ENCODE results near the gene REG1A.

Gene REG1A

DNA sequence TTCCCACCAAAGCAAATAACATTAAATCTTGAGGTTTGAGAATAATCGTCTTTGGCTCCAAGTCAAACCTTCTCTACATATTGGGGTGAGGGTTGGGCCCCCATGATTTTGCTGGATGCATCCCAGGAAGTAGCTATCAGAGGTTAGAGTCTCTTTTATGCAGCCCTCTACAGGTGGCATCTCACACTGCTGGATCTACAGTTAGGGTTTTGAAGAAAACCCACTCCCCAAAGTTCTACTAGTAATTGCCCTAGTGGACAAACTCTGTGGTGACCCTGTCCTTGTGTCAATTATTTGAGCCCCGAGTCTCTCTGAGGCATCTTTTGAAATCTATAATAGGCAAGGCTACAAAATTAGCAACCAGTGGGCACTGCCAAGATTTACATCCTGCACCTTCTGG lies 15.0 kb upstream of the REG1A start:
- DNase-seq (ENCODE audit: insufficient read length, low spot score) (no peak), FAIRE-seq (no peak)
- TF ChIP-seq, protein P1, sequence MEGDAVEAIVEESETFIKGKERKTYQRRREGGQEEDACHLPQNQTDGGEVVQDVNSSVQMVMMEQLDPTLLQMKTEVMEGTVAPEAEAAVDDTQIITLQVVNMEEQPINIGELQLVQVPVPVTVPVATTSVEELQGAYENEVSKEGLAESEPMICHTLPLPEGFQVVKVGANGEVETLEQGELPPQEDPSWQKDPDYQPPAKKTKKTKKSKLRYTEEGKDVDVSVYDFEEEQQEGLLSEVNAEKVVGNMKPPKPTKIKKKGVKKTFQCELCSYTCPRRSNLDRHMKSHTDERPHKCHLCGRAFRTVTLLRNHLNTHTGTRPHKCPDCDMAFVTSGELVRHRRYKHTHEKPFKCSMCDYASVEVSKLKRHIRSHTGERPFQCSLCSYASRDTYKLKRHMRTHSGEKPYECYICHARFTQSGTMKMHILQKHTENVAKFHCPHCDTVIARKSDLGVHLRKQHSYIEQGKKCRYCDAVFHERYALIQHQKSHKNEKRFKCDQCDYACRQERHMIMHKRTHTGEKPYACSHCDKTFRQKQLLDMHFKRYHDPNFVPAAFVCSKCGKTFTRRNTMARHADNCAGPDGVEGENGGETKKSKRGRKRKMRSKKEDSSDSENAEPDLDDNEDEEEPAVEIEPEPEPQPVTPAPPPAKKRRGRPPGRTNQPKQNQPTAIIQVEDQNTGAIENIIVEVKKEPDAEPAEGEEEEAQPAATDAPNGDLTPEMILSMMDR (IDR thresholded peaks at IDR 0.05; ENCODE audit: insufficient read depth, missing control alignments), result no peak

DNA sequence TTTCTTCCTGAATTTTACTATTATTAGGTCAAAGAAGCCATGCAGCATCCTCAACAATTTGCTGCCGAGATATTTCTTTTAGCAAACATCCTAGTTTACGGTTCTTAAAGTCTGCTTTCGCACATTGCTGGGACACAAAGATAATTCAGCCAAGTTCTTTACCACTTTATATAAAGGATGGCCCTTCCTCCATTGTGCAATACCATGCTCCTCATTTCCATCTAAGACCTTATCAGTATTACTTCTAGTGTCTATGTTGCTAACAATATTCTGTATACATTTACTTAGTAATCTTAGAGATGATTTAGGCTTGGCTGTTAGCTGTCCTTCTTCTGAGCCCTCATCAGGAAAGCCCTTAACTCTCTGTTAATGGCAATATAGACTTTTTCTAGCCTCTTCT lies 8.0 kb upstream of the REG1A start:
- FAIRE-seq, result no peak
- TF ChIP-seq, protein P1 (IDR thresholded peaks at IDR 0.05; ENCODE audit: insufficient read depth, missing control alignments), result no peak
- DNase-seq (ENCODE audit: insufficient read length, low spot score), result no peak

DNA sequence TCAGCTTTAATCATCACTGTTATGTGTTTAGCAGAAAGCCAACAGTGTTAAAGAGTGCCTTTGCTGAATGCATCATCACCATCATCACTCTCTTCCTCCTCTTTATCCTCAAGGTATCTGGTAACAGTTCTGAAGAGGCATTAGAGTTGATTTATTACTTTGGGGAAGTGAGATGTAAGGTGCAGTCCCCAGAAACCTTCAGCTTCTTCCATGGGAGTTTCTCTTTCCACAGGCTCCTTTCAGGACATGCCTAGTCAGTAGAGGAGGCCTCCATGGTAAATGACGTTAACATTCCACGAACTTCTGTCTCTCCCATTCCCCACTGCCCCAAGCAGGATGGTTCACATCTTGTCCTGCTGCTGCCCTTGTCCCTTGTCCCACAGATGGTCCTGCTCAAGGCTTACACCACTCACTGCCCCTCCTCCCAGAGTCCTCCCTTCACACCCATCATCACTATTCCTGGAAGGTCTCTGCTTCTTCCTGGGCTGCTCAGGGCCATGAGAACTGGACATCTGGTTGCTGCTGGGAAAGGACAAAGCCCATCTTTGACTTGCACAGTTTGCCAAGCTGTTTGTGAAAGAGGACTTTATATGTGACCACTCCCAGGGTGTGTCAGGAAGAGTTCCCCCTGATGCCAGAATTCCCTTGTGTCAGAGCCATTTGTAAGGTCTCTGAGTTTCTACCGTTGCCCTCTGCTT lies 5.3 kb upstream of the REG1A start:
- DNase-seq (ENCODE audit: insufficient read length, low spot score) (no peak), FAIRE-seq (no peak)
- TF ChIP-seq, protein P1 (IDR thresholded peaks at IDR 0.05; ENCODE audit: insufficient read depth, missing control alignments), result no peak

DNA sequence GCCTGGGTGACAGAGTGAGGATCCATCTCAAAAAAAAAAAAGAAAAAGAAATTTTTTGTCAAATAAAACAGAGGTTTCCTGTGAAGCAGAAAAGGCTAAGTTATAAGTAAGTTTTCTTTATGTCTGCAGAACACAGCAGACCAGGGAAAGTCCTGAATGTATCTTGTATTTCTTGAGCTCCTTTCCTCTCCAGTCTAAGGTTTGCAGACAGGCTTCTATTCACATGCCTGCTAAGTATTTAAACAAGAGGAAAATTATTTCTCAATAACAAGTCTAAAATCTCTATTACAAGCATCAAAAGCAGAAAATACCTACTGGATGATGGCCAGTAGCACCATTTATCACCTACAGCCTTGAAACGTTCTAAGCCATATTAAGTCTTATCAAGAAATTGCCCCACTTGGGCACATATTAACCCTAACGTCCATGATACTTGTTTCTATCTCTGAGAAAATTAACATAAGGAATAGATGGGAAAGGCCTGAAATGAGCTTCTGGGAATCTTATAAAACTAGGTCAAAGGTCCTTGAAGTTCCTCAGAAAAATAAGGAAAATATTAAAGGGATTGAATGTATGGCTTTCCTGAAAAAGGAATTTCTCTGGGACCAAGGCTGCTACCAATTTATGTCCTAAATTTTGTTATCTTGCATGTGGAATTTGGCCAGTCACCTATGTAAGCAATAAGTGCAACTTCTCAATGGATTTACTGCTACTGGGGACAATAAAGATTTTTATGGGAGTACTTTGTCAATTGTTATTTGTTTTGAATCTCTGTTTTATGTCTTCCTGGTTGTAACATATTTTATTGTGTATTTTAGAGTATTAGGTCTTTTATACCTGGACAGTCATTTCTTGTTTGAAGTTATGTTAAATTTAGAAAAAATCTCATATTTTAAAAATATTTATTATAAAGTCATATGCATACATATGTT lies 3.0 kb upstream of the REG1A start:
- TF ChIP-seq, protein P1 (IDR thresholded peaks at IDR 0.05; ENCODE audit: insufficient read depth, missing control alignments), result no peak
- DNase-seq (ENCODE audit: insufficient read length, low spot score) (no peak), FAIRE-seq (no peak)

DNA sequence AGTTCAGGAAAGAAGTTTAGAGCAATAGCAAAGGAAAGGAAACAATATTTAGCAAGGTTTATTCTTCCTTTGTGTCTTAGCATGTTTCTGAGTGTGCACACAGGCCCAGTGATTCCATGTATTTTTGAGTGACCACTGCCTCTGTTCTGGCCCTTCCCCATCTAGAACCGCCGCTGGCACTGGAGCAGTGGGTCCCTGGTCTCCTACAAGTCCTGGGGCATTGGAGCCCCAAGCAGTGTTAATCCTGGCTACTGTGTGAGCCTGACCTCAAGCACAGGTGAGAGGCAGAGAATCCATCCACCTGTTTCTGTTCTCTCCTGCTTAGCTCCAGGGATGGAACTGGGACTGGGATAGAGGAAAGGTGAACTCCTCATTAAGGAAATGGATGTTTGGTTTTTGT lies 2.4 kb downstream of the REG1A start:
- no peak for FAIRE-seq
- TF ChIP-seq, protein P1 (IDR thresholded peaks at IDR 0.05; ENCODE audit: insufficient read depth, missing control alignments), result no peak
- DNase-seq (ENCODE audit: insufficient read length, low spot score), result no peak

DNA sequence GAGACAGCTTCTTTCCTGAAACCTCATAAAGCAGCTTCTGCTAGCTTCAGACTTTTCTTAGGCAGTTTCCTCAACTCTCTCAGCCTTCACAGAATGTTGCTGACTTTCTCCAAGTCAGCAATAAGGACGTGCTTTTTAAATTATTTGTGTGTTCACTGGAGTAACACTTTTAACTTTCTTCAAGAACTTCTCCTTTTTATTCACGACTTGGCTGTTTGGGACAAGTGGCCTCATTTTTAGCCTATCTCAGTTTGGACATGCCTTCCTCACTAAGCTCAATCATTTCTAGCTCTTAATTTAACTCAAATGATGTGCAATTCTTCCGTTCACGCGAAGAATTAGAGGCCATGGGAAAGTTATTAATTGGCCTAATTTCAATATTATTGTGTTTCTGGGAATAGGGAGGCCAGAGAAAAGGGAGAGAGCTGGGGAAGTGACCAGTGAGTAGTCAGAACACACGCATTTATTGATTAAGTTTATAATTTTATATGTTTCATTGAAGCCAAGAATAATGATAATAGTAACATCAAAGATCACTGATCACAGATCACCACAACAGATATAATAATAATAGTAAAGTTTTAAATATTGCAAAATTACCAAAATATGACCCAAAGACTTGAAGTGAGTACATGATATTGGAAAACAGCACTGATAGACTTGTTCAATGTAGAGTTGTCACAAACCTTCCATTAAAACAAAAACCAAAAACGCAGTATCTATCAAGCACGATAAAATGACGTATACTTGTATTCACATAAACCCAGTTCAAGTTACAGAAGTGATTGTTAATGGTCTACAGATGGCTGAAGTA lies 4.8 kb downstream of the REG1A start:
- TF ChIP-seq, protein P1 (IDR thresholded peaks at IDR 0.05; ENCODE audit: insufficient read depth, missing control alignments), result no peak
- no peak for DNase-seq (ENCODE audit: insufficient read length, low spot score)
- FAIRE-seq, result no peak

All from D721Med (cell line).